DMS 273 treated with DMSO at 0.1 percent for 48 hours (cell line): ENCODE results near the gene C19orf85.

Source experiments
- DNase-seq: peaks from one replicate; lab custom pipeline; 2025; lab: John Stamatoyannopoulos, UW

Gene C19orf85

DNA sequence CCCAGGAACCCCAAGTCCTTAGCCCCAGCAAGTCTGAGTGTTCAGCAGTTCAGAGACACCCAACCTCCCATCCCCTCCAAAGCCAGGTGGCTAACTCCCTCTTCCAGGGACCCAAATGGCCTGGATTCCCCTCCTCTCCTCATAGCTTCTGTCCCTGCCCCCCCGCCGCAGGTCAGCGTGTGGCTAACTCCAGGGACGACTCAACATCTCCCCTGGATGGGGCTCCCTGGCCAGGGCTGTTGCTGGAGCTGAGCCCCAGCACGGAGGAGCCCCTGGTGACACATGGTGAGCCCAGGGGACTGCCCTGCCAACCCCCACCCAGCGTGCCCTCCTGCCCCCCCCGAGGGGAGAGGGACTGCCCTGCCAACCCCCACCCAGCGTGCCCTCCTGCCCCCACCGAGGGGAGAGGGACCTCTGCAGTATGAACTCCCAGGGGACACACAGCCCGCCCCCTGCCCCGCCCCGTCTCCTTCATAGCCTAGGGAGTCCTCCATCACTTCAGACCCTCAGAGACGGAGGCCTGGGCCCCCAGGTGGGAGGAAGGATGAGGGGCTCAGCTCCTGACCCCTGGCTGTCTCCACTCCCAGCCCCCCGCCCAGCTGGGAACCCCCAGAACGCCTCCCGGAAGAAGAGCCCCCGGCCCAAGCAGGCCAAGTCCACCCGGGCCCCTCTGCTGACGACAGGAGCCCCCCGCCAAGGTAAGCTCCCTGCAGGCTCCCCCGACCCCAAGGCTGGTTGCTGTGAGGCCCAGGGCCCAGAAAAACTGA, 25.3 kb upstream of the C19orf85 start:
- DNase-seq = no peak

DNA sequence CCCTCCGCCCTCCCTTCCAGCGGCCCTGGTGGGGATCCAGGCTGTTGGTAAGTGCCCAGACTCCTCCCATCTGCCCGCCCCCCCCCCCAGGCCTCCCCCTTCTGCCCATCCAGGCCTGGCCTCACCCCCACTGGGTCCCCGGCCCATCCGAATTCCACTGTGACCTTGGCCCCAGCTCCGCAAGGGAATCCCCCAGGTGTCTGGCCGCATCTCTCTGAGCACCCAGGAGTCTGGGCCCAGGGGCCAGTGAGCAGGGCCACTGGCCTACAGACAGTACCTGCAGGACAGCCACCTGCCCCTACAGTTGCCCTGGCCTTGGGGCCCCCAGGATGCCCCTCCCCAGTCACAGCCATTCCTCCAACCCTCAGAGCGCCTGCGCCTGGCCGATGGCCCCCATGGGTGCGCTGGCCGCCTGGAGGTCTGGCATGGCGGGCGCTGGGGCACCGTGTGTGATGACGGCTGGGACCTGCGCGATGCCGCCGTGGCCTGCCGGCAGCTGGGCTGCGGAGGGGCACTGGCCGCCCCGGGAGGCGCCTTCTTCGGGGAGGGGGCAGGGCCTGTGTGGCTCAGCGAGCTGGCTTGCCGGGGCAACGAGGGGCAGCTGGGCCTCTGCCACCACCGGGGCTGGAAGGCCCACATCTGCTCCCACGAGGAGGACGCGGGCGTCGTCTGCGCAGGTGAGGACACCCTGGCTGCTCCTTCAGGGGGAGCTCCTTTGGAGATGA, 24.6 kb upstream of the C19orf85 start:
- DNase-seq = no peak

DNA sequence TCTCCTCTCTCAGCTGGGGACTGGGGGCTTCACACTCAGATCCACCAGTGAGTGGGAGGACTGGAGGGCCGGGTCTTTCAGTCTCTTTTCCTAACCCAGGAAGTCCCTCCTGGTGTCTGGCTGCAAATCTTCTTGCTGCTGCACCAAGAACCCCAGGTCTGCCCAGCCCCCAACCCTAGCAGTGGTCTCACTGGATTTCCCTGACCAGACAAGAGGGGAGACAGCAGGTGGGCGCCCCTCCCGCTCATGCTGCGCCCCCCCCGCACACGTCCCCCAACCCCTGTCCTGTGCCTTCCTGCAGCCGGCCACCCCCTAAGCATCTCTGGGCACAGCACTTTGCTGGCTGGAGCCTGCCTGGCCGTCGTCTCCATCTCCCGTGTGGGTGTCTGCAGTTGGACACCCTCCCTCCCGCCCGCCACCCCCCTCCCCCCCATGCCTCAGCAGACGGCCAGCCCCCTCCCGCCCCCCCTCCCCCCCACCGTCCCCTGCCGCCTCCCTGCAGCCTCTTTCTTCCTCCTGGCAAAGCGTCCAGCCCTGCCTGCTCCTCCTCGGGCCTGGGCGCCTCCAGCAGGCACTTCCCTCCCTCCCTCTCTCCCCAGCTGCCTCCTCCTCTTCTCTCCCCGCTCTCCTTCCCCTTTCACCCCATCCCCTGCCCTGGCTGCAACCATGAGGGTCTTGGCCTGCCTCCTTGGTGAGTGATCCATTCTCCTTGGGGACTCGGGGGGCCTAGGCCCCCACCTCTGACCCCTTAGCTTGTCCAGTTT, 23.6 kb upstream of the C19orf85 start, which contains the start of gene SSC5D:
Gene SSC5D, plus strand, starts transcription at position 513 of the 764 bp plus-strand sequence. Its CDS starts 154 bp downstream, at position 667.
- no peak for DNase-seq

DNA sequence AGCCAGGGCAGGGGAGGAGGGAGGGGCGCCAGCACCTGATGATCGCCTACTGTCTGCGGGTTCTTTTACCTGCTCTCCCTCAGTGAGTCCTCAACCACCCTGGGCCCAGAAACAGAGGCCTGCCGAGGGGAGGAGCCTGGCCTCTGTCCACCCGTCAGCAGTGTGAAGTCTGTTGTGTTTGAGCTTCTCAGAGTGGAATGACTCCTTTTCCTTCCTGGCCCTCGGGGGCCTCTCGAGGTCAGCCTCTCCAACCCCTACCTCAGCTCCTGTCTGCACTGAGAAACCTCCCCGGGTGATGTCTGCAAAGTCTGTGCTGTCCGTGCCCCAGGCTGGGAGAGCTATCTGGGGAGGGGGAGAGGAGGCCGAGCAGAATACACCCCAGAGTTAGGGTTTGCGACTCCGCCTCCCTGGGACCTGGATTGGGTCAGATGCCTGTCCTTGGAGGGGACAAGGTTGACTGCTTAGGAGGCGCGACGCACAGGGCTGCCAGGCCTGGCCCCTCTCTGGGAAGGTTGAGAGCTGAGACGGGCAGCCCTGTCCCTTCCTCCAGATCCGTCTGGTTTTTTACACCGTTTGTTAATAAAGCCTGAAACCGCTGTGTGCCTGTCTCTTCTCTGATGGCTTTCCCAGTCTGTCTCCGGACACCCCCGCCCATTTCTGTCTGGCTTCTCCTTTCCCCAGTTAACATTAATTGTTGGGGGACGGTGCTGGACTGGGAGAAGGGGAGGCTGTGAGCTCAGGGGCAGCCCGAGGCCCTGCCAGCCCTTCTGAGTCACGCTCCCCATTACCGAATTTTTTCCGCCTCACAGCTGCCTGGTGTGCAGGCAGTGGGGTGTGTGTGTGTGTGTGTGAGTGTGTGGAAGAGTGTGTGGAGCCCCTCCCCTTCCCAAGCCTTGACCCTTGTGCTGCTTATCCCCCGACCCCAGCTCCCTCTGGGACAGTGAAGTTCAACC, 22.7 kb upstream of the C19orf85 start:
- DNase-seq = peak; percentile 68

DNA sequence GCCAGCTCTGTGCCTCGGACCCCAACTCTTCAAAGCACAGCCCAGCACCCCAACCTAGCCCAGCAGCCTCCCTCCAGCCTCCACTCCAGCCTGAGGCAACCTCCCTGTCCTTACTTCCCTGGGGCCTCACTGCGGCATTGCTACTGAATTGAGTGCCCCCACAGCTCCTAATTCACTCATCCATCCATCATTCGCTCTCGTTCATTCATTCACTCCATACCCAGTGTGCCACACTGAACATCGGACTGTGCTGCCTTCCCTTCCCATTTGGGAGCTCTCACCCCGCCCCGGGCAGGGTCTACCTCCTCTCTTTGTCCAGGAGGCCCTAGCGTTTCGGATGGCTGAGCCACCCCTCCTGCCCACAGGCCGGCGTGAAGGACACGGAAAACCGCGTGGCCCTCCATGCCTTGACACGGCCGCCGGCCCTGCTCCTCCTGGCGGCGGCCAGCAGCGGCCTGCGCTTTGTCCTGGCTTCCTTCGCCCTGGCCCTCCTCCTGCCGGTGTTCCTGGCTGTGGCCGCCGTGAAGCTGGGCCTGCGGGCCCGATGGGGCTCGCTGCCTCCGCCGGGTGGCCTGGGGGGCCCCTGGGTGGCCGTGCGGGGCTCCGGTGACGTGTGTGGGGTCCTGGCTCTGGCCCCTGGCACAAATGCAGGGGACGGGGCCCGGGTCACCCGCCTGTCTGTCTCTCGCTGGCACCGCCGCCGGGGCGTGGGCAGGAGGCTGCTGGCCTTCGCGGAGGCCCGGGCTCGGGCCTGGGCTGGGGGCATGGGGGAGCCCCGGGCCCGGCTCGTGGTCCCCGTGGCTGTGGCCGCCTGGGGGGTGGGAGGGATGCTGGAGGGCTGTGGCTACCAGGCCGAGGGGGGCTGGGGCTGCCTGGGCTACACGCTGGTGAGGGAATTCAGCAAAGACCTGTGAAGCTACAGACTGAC, 21.8 kb upstream of the C19orf85 start:
- no peak for DNase-seq

DNA sequence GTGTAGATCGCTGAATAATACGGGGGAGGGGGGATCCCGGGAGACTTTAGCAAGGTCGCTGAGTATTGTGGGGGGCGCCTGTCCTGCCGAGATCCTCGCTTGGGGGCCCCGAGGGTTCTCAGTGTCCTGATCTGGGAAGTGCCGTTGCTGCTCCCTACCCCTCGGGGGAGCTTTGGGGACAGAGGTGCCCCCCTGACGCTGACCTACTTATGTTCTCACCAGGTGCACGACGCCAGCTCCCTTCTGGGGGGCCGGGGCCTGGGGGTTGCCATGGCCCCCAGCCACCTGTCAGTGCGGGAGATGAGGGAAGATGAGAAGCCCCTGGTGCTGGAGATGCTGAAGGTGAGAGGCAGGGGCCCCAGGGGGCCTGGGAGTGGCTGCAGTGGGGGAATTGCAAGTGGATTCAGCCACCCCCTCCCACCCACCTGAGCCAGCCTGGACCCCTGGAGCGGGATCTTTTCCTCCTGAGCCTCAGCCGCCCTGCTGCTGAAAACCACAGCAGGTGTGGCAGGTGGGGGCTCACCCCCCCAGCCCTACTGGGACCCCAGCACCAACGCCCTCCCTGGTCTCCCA, 21.0 kb upstream of the C19orf85 start:
- no peak for DNase-seq

- no peak for DNase-seq
Observed at GRCh38 chr19:55484593-55485438, 20.3 kb upstream of the C19orf85 start, which contains the start of gene NAT14. NAT14 (plus strand) TSS chr19:55485188; CDS start chr19:55485709, 521 bp downstream.

DNA sequence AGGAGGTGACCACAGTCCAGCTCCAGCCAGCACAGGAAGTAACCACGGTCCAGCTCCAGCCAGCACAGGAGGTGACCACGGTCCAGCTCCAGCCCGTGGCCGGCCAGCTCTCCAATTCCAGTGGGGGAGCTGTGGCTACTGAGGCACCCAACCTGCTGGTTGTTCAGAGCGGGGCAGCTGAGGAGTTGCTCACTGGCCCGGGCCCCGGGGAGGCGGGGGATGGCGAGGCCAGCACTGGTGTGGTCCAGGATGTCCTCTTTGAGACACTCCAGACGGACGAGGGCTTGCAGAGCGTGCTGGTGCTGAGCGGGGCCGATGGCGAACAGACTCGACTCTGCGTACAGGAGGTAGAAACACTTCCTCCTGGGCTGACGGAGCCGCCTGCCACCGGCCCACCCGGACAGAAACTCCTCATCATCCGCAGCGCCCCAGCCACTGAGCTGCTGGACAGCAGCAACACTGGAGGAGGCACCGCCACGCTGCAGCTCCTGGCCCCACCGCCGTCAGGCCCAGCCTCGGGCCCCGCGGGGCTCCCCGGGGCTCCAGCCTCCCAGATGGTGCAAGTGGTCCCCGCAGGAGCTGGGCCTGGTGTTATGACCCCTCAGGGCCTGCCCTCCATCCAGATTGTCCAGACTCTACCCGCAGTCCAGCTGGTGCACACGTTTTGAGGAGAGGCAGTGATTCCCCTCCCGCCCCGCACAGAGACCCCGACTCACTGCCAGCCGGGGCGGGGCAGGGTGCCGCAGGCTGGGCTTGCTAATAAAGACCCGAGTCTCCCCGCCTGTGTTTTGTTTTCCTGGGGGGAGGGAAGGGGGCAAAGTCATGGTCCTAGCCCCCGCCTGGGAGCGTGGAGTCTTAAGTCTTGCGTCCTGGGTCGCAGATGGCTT, 19.4 kb upstream of the C19orf85 start:
- DNase-seq = no peak

DNA sequence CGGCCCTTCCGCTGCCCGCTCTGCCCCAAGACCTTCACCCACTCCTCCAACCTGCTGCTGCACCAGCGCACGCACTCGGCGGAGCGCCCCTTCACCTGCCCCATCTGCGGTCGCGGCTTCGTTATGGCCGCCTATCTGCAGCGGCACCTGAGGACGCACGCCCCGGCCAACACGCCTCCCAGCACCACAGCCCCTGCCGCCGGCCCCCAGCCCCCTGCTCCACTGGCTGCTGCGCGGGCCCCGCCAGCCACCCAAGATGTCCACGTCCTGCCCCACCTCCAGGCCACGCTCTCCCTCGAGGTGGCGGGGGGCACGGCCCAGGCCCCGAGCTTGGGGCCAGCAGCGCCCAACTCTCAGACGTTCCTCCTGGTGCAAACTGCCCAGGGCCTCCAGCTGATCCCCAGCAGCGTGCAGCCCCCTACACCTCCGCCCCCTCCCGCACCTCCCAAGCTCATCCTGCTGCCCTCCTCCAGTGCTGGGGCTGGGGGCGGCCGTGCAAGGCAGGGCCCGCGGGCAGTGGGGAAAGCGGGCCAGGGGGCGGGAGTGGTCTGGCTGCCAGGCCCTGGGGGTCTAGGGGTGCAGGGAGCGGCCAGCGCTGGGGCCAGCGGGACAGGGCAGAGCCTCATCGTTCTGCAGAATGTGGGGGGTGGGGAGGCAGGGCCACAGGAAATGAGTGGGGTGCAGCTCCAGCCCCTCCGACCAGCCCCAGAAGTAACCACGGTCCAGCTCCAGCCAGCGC, 18.6 kb upstream of the C19orf85 start:
- no peak for DNase-seq

DNA sequence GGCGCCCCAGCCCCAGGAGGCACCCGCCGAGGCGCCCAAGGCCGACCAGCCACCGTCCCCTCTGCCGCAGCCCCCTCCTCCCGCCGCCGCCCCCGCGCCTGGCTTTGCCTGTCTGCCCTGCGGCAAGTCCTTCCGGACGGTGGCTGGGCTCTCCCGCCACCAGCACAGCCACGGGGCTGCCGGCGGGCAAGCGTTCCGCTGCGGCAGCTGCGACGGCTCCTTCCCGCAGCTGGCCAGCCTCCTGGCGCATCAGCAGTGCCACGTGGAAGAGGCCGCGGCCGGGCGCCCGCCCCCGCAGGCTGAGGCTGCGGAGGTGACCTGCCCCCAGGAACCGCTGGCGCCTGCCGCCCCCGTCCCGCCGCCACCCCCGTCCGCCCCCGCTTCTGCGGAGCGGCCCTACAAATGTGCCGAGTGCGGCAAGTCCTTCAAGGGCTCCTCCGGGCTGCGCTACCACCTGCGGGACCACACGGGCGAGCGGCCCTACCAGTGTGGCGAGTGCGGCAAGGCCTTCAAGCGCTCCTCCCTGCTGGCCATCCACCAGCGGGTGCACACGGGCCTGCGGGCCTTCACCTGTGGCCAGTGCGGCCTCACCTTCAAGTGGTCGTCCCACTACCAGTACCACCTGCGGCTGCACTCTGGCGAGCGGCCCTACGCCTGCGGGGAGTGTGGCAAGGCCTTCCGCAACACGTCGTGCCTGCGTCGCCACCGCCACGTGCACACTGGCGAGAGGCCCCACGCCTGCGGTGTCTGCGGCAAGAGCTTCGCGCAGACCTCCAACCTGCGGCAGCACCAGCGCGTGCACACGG, 17.8 kb upstream of the C19orf85 start:
- DNase-seq = no peak

GRCh38 chr19:55481794-55482155, 17.2 kb upstream of the C19orf85 start:
- no peak for DNase-seq

GRCh38 chr19:55481148-55481793, 16.7 kb upstream of the C19orf85 start:
- DNase-seq = no peak

- no peak for DNase-seq
Observed at GRCh38 chr19:55479451-55480230, 15.1 kb upstream of the C19orf85 start.

GRCh38 chr19:55479045-55479444, 14.5 kb upstream of the C19orf85 start:
- no peak for DNase-seq

DNA sequence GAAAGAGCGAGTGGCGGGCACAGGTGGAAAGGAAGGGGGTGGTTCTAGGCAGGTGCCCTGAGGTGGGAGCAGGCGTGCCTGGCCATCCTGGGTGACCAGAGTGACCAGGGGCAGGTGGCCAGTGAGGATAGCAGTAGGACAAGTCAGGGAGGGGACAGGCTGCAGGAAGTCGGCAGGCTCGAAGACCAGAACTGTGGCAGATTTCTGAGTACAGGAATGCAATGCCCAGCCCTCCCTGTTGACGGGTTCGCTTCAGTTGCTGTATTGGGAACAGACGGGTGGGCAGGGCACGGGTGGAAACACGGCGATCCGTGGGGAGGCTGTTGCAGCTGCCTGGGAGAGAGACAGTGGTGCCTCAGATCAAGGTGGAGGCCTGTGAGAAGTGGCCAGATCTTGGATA, 13.8 kb upstream of the C19orf85 start:
- DNase-seq = no peak
